GM18951 (cell line): ENCODE results near the gene NIPA2.

Experiments
- POLR2A ChIP-seq: IDR thresholded peaks from 4 replicates; pipeline ENCODE4 v1.6.1; 2011; ENCODE audit warnings: mild to moderate bottlenecking; ENCODE audit not compliant: insufficient read length, insufficient read depth; ENCODE audit errors: extremely low read depth
- in situ Hi-C: fragments of 300-500 bp; cut with MboI; formaldehyde crosslinking; loops from one replicate; pipeline ENCODE4 v1.12.0; 2022; ENCODE audit warnings: low sequenced_read_pairs, mixed read lengths, inconsistent platforms; ENCODE audit not compliant: unreplicated experiment

The NIPA2 gene

GRCh38 chr15:22874256-22874655 is 35.8 kb downstream of the NIPA2 start:
- no peak for TF ChIP-seq POLR2A
- in situ Hi-C loops, result no loop called here

GRCh38 chr15:22874966-22875365 is 36.5 kb downstream of the NIPA2 start:
- TF ChIP-seq POLR2A, result no peak
- in situ Hi-C loops, result no loop called here

- in situ Hi-C loops, result no loop called here
- no peak for TF ChIP-seq POLR2A
Observed at GRCh38 chr15:22877117-22877516, 38.7 kb downstream of the NIPA2 start.

GRCh38 chr15:22877607-22878006 is 39.1 kb downstream of the NIPA2 start:
- TF ChIP-seq POLR2A, result no peak
- in situ Hi-C loops, result no loop called here

GRCh38 chr15:22878103-22878502 is 39.6 kb downstream of the NIPA2 start:
- TF ChIP-seq POLR2A, result no peak
- in situ Hi-C loops, result no loop called here

- no peak for TF ChIP-seq POLR2A
- in situ Hi-C loops, result no loop called here
Observed at GRCh38 chr15:22880068-22880980, 41.9 kb downstream of the NIPA2 start.

- TF ChIP-seq POLR2A, result no peak
- in situ Hi-C loops, result no loop called here
Observed at GRCh38 chr15:22880981-22881738, 42.7 kb downstream of the NIPA2 start.

- in situ Hi-C loops, result no loop called here
- no peak for TF ChIP-seq POLR2A
Observed at GRCh38 chr15:22881739-22882440, 43.4 kb downstream of the NIPA2 start.

- in situ Hi-C loops, result no loop called here
- TF ChIP-seq POLR2A, result no peak
Observed at GRCh38 chr15:22883196-22883595, 44.7 kb downstream of the NIPA2 start.

GRCh38 chr15:22884344-22884743 is 45.9 kb downstream of the NIPA2 start:
- in situ Hi-C loops, result no loop called here
- no peak for TF ChIP-seq POLR2A

- in situ Hi-C loops, result no loop called here
- TF ChIP-seq POLR2A, result no peak
Observed at GRCh38 chr15:22885120-22885519, 46.7 kb downstream of the NIPA2 start.

- in situ Hi-C loops, result no loop called here
- no peak for TF ChIP-seq POLR2A
Observed at GRCh38 chr15:22887157-22887951, 48.9 kb downstream of the NIPA2 start.
